K562 (cell line): Measurements from ENCODE around the gene KLHL33. TPM values are rescaled to one million over a fixed set of nuclear protein-coding genes. Genes with fewer than 3 reads are reported as not detected.
A peak's percentile ranks its signal among the peaks of the same experiment; 100 is the strongest.

Experiments used
- ARHGAP35 ChIP-seq: fragments of 450-650 bp; IDR thresholded peaks from 2 replicates; pipeline ENCODE4 v1.6.1; 2018; ENCODE audit not compliant: partially characterized antibody
- CEBPB ChIP-seq: fragments of 450-650 bp; IDR thresholded peaks from 2 replicates; pipeline ENCODE4 v1.6.1; 2016; ENCODE audit warnings: missing genetic modification characterization, missing compliant biosample characterization
- CTCF ChIP-seq, 3 experiments: IDR thresholded peaks in 2 of 3; conservative IDR thresholded peaks in 1 of 3; 2 replicates each; pipeline ENCODE4 v1.5.1; 2011 to 2012; ENCODE audit warnings: low read length in 3 of 3, mild to moderate bottlenecking in 3 of 3, control low read depth in 2 of 3, improper control_type of control experiment in 1 of 3, inconsistent platforms in 1 of 3, low read depth in 1 of 3, mixed read lengths in 1 of 3, moderate library complexity in 1 of 3; ENCODE audit not compliant: insufficient read depth in 2 of 3
- HCFC1 ChIP-seq: IDR thresholded peaks from 2 replicates; pipeline ENCODE4 v1.6.1; 2012; ENCODE audit warnings: low read depth, low read length, improper control_type of control experiment
- MITF ChIP-seq: IDR thresholded peaks from 2 replicates; pipeline ENCODE4 v1.6.1; 2014; ENCODE audit warnings: antibody characterized with exemption
- NFE2 ChIP-seq: IDR thresholded peaks from 2 replicates; pipeline ENCODE4 v1.6.1; 2014; ENCODE audit warnings: antibody characterized with exemption, low read depth
- PRDM10 ChIP-seq: fragments of 450-650 bp; IDR thresholded peaks from 2 replicates; pipeline ENCODE4 v1.6.1; 2018; ENCODE audit not compliant: partially characterized antibody
- PTRF ChIP-seq: fragments of 450-650 bp; IDR thresholded peaks from 2 replicates; pipeline ENCODE4 v1.6.1; 2016; ENCODE audit warnings: mild to moderate bottlenecking, missing genetic modification characterization, missing compliant biosample characterization
- RAD21 ChIP-seq, 2 experiments: fragments of 250-450 bp in 1 of 2; fragments of 450-650 bp in 1 of 2; sonication (Bioruptor Pico) in 1 of 2; formaldehyde crosslinking in 1 of 2; IDR thresholded peaks in 1 of 2; conservative IDR thresholded peaks in 1 of 2; 2 replicates each; pipeline versions ENCODE4 v1.4.0 to v1.8.0; 2020 to 2022; ENCODE audit warnings: mild to moderate bottlenecking in 2 of 2, moderate library complexity in 1 of 2
- RFX7 ChIP-seq: fragments of 250-450 bp; sonication (Bioruptor Pico); IDR thresholded peaks from 2 replicates; pipeline ENCODE4 v1.5.1; 2021; ENCODE audit warnings: mild to moderate bottlenecking
- ZNF699 ChIP-seq: fragments of 250-450 bp; sonication (Bioruptor Pico); IDR thresholded peaks from 2 replicates; pipeline ENCODE4 v1.8.0; 2021; ENCODE audit warnings: mild to moderate bottlenecking, moderate library complexity; ENCODE audit not compliant: insufficient replicate concordance
- polyA plus RNA-seq, 8 experiments: library from polyadenylated mRNA; depleted of rRNA in 4 of 8; stranded (reverse) in 5 of 8; unstranded in 3 of 8; fragments of >200 nt; fragmentation: Nextera tagmentation in 2 of 8; fragmentation: Illumina TruSeq in 1 of 8; extraction: Ambion mirVana in 2 of 8; extraction: Trizol in 1 of 8; gene quantifications; 2 replicates each; pipeline versions ENCODE4 v1.2.1 to v1.2.3, GENCODE V29; 2011 to 2014; ENCODE audit warnings: inconsistent platforms in 1 of 8, missing spikeins in 1 of 8
- total RNA-seq, 7 experiments: library from RNA; depleted of rRNA in 6 of 7; stranded (reverse); fragments of >200 nt in 6 of 7; fragmentation: Illumina TruSeq in 2 of 7; extraction: Trizol in 2 of 7; gene quantifications; 2 replicates each; pipeline versions ENCODE4 v1.2.1 to v1.2.3, GENCODE V29; 2011 to 2021; ENCODE audit warnings: low replicate concordance in 1 of 7

The KLHL33 gene
- total and polyA plus RNA-seq, 9 of the 15 experiments (the other 6 are each of a cell fraction or from before 2014, with no cell fraction given), result 0.04 to 0.27 (median 0.13) TPM; not detected in 6

GRCh38 chr14:20415782-20416206, 20.2 kb downstream of the KLHL33 start (continued):
- peak; percentile 52 to 69 (median 67); a peak in 5 of 6 replicates for TF ChIP-seq CTCF (IDR thresholded peaks at IDR 0.05 in 2 of 3, conservative IDR thresholded peaks at IDR 0.05 in 1 of 3; ENCODE audit: insufficient read depth in 2 of 3, low read depth in 1 of 3, low read length in 3 of 3)
- peak; percentile 84 for TF ChIP-seq PRDM10
- TF ChIP-seq HCFC1, result no peak
- peak; percentile 33 to 69; a peak in 3 of 4 replicates for TF ChIP-seq RAD21 (CRISPR knock-in tag; conservative IDR thresholded peaks at IDR 0.05 in 1 of 2, IDR thresholded peaks at IDR 0.05 in 1 of 2)
- no peak for TF ChIP-seq ARHGAP35
- no peak for TF ChIP-seq PTRF (tag)
- peak; percentile 59 for TF ChIP-seq CEBPB
- peak; percentile 48; the same call in 1 of the 2 replicates for TF ChIP-seq NFE2
- TF ChIP-seq RFX7, result no peak
- TF ChIP-seq ZNF699 (CRISPR knock-in tag), result no peak
- no peak for TF ChIP-seq MITF
- TF ChIP-seq, all 486 proteins: peak for 7
